Fibroblast of upper back skin (primary cell): ENCODE data around the gene RABGEF1.
"Not testable (repeated sequence)": the region's sequence is repeated elsewhere in the genome, so short reads cannot be mapped to it uniquely, and the experiment has no call there.

Source experiments
- DNase-seq: peaks from one replicate; pipeline ENCODE4 v3.0.0-alpha.2; 2013

The RABGEF1 gene

DNA sequence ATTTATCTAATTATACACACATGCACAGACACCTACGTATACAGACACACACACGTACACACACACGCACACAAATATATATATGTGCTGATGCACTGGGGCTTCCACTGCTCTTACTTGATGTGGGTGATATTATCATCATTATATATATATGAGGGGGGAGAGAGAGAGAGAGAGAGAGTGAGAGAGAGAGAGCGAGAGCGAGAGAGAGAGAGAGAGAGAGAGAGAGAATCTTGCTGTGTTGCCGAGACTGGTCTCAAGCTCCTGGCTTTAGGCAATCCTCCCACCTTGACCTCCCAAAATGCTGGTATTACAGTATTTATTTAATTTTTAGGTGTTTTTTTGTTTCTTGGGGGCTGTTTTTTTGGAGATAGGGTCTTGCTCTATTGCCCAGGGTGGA lies 3.6 kb upstream of the RABGEF1 start:
- no peak for DNase-seq

DNA sequence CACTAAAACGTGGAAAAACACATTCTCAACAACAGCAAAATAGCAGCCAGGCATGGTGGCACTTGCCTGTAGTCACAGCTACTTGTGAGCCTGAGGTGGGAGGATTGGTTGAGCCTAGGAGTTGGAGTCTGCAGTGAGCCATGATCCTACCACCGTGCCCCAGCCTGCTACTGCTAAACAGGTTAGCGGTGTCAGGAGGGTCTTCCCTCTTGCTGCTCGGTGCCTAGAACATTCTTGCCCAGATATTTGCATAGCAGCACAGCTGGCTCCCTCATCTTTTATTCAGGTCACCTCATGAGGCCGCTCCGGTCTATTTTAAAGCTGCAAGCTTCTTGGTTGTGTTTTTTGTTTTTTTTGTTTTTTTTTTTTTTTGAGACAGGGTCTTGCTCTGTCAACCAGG lies 2.9 kb upstream of the RABGEF1 start:
- DNase-seq, result no peak

DNA sequence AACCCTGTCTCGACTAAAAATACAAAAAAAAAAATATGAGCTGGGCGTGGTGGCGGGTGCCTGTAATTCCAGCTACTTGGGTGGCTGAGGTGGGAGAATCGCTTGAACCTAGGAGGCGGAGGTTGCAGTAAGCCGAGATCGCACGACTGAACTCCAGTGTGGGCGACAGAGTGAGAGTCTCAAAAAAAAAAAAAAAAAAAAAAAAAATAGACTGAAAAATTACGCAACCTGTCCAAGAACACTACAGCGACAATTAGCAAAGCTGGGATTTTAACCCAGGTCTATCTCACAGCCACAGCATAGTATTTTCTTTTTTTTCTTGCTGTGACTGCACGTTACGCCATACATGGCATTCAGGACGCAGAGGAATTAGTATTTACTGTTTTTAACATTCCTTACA lies 1.1 kb upstream of the RABGEF1 start:
- DNase-seq, result no peak

DNA sequence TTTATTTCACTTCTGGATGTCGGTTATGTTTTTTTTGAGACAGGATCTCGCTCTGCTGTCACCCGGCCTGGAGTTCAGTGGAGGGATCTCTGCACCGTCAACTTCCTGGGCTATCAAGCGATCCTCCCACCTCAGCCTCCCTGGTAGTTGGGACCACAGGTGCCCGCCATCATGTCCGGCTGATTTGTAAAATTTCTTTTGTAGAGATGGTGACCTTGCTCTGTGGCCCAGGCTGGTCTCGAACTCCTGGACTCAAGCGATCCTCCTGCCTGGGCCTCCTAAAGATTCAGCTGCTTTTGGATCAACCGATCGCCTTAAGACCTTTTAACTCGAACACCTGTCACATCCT lies 606 bp upstream of the RABGEF1 start:
- no peak for DNase-seq

DNA sequence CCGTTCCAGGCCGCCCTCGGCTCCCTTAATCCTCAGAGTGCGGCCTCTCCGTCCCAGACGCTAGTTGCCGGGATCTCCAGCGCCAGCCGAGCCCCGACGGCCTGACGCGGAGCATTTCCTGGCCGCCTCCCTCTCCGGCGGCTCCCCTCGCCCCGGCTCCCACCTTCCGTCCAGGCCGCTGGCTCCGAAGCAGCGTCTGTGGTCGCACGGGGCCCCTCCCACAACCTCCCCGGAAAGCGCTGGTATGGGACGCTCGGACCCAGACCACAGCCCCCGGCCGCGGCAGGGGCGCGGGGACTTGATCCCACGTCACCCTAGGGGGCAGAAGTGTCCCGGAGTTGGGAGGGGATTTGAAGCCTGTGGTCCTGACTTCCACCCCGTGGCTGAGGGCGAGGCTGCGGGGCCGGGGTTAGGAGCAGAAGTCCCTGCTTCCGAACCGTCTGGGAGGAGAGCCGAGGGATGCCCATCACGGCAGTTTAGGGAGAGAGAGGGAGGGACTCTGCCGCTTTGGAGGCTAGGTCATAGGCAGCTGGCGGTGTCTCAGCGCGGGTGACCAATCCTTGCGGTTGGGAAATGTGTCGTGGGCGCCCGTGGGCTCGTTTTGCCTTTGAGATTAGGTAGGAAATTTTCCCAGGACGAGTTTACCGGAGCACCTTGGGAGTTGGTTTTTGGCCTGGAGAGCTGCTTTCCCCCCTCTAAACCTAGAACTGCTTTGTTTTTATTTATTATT lies 612 bp downstream of the RABGEF1 start:
- DNase-seq, result peak; percentile 28

DNA sequence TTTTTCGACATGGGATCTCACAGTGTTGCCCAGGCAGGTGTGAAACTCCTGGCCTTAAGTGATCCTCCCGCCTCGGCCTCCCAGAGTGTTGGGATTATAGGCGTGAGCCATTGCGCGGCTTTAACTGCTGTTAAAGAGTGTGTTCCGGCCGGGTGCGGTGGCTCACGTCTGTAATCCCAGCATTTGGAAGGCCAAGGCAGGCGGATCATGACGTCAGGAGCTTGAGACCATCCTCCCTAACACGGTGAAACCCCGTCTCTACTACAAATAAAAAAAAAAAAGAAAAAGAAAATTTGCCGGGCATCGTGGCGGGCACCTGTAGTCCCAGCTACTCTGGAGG lies 1.1 kb downstream of the RABGEF1 start:
- peak; percentile 36 for DNase-seq

DNA sequence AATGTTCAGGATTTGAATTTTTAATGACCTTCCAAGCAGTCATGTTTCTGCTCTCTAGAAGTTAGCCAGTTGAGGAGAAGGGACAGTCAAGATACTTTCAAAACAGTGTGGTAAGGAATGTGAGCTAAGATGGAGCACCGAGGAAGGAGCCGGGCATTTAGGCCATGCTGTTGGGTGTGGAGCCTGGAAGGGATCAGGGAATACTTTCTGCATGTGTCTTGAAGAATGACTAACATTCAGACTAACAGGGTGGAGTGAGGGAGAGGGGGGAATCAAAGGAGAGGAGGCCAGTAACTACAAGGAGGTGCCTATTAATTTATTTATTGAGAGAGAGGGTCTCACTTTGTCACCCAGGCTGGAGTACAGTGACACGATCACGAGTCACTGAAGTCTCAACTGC lies 1.8 kb downstream of the RABGEF1 start:
- DNase-seq, result peak; percentile 65

DNA sequence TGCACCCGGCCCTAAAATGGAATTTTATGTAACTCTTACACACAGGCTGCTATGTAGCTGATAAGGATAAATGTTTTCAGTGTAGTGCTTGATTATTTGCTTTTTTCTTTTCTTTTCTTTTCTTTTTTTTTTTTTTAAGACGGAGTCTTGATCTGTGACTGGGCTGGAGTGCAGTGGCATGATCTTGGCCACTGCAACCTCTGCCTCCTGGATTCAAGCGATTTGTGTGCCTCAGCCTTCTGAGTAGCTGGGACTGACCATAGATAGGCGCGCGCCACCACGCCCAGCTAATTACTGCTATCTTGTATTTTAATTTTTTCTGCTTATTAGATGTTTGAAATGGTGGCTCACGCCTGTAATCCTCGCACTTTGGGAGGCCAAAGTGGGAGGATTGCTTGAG lies 3.4 kb downstream of the RABGEF1 start:
- DNase-seq, result no peak

DNA sequence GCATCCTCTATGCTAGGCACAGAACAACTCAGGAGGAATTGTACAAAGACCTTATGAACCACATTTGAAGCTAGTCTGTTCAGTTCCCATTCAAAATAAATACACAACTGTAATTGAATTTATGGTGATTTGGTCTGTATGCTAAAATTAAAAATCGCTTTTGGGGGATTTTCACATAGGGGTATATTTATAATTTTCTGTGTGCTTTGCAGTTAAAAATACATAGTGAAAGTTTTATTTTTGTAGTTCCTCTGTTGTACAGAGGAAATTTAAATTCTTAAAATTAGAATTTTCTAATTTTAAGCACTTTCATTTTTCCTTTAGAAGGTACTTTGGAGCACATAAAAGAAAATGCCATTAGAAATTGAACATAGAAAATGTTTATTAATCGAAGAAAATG lies 6.9 kb downstream of the RABGEF1 start:
- no peak for DNase-seq

DNA sequence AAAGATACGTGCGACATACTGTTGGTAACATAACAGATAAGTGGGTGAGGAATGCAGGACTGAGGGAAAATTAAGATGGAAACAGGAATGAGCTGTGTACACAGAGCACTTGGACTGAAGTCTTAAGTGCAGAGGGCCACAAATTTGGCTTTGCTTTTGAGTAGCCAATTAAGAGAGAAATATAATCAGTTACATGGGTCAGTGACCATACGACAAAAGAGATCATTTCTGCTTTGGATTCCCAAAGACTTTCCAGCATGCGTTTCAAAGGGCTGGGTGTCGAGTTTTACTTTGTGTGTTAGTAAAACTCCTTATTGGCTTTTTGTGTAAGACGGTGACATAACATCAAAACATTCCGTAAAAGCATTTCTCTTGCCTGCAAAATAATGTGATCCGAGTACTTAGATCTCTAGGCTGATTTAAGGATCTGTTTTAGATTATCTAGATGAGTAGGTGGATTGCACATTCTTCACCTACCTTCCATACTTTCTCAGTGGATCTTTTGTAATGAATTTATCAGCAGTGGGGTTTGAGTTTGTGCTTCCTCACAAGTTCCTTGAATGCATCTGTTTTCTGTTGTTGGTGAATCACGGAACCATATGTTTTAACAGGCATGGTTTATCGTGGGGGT lies 7.5 kb downstream of the RABGEF1 start:
- DNase-seq, result peak; percentile 70

DNA sequence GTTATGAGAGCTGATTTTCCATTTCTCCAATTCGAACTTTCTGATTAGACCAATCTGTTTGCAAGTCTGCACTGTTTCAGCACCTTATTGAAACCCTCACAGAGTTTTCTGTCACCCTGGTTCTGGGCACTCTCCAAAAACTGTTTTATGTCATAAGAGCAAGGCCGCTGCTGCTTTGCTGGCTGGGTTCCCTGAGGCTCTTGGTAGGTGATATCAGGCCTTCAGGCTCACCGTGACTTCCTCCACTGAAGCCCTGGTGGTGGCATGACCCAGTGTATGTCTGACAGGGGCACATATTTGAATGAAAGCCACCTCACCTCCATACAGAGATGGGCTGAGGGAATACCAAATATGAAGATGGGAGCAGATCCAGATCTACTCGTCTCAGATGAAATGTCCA lies 8.3 kb downstream of the RABGEF1 start:
- DNase-seq, result no peak

DNA sequence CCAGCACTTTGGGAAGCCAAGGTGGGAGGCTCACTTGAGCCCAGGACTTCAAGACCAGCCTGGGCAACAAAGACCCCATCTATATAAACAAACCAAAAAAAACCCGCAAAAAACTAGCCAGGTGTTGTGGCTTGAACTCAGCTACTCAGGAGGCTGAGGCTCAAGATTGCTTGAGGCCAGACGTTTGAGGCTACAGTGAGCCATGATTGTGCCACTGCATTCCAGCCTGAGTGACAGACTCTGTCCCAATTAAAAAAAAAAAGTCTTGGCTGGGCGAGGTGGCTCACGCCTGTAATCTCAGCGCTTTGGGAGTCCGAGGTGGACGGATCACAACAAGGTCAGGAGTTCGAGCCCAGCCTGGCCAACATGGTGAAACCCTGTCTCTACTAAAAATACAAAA lies 11.4 kb downstream of the RABGEF1 start:
- no peak for DNase-seq

DNA sequence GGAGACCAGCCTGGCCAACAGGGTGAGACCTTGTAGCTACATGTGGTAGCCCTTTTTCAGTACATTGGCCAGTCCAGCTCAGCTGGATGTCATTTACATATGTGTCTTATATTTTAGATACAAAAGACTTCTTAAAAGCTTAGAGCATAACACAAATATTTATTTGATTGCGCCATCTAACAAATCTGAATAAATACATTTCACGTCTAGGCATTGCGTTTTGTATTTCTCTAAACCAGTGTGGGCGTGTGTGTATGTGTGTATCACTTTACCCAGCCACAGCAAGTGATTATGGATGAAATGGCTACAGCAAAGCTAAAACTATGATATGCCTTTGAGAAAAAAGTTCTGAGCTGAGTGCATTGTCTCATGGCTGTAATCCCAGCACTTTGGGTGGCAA lies 14.0 kb downstream of the RABGEF1 start:
- DNase-seq, result no peak

DNA sequence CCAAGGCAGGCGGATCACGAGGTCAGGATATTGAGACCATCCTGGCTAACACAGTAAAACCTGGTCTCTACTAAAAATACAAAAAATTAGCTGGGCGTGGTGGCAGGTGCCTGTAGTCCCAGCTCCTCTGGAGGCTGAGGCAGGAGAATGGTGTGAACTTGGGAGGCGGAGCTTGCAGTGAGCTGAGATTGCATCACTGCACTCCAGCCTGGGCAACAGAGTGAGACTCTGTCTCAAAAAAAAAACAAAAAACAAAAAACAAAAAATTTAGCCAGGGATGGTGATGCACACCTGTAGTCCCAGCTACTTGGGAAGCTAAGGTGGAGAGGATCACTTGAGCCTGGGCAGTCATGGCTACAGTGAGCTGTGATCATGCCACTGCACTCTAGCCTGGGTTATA lies 14.5 kb downstream of the RABGEF1 start:
- not testable (repeated sequence) for DNase-seq

DNA sequence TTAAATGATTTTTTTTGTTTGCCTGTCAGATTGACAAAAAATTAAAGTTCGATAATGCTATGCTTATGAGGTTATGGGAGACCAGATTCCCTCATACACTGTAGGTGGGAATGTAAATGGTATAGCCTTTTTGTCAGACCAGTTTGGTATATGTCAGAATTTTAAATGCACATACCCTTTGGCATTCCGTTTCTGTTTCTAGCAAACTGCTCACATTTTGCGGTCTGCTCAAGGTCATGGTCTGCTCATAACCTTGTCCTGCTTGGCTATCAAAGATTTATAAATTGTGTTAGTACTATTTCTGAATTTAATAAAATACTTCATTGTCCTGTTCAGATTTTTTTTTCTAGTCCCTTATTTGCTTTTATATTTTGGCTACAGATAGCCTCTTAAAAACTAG lies 15.7 kb downstream of the RABGEF1 start:
- not testable (repeated sequence) for DNase-seq

DNA sequence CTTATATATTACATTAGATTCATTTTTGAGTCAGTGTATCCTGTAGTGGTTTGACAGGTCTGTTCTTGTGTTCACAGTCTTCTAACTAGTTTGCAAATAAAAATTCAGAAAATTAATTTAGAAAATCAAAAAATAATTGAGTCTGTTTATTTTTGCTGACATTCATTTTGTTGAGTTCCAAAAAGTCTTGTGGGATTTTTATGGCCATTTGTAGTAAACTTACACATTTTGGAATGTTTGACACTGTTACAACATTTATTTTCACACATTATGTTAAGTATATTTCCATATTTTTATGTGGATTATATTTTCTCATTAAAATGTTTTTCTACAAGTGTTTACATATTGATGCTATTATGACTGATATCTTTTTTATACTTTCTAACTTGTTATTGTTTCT lies 16.4 kb downstream of the RABGEF1 start:
- DNase-seq, result no peak

DNA sequence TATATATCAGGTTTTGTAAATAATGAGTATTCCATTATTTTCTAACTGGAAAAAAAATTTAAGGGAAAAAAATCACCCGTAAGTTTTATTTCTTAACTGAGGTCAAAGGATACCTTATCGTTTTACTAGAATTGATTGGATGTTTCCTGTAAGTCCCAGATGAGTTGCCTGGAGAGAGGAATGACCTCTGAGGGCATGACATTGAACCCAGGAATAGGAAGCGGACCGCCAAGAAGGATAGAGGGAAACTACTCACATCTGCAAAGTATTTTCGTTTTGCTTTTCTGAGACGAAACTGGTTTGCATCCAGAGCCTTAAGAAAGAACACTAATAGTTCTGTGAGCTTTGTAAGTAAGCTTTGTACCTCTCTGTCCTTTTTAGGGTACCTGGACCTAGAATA lies 17.4 kb downstream of the RABGEF1 start:
- DNase-seq, result no peak

DNA sequence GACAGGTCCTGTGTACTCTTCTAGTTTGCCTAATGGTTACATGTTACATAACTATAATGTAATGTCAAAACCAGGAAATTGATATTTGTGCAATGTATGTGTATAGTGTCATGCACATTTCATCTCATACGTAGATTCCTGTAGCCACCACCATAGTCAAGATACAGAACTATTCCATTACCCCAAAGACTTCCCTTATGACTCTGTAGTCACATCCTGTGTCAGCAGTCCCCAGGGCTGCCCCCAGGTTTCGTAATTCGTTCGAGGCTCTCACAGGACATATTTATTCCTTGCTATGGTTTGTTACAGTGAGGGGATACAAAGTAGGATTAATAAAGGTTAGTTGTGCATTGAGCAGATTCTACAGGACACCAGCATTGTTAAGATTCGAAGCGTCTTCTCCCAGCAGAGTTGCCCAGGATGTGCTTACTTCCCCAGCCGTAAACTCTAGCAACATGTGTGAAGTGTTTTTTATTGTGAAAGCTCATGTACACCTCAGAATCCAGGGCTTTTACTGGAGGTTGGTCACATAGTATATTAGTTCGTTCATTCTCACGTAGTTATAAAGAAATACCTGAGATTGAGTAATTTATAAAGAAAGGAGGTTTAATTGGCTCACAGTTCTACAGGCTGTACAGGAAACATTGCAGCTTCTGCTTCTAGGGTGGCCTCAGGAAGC lies 18.6 kb downstream of the RABGEF1 start:
- DNase-seq, result no peak

DNA sequence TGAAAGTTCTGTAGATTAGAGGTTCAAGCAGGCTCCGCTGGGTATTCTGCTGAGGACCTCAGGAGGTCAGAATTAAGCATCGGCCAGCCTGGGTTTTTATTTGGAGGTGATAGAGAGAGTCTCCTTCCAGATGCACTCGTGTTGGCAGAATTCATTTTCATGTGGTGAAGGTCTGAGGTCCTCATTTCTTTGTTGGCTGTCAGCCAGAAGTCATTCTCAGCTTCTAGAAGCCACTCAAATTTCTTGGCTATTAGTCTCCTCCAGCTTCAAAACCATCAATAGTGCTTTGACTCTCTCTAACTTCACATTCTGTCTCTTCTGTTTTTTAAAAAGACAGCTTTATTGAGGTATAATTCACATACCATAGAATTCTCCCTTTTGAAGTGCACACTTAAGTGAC lies 22.6 kb downstream of the RABGEF1 start:
- not testable (repeated sequence) for DNase-seq

DNA sequence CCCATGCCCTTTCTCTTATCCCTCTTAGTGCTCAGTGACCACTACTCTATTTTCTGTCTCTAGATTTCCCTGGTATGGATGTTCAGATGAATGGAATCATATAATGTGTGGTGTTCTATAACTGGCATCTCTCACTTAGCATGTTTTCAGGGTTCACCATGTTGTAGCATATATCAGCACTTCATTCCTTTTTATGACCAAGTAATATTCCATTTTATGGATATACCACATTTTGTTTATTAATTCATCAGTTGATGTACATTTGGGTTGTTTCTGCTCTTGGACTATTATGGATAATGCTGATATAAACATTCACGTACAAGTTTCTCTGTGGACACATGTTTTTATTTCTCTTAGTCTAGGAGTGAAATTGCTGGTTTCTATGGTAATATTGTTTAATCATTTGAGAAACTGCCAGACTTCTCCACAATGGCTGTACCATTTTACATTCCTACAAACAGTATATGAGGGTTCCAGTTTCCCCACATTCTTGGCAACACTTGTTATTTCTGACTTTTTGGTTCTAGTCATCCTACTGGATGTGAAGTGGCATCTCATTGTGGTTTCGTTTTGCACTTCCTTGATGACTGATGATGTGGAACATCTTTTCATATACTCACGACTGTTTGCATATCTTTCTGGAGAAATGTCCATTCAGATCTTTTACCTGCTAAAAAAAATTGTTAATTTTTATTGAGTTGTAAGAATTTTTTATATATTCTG lies 23.3 kb downstream of the RABGEF1 start:
- DNase-seq, result peak; percentile 65

DNA sequence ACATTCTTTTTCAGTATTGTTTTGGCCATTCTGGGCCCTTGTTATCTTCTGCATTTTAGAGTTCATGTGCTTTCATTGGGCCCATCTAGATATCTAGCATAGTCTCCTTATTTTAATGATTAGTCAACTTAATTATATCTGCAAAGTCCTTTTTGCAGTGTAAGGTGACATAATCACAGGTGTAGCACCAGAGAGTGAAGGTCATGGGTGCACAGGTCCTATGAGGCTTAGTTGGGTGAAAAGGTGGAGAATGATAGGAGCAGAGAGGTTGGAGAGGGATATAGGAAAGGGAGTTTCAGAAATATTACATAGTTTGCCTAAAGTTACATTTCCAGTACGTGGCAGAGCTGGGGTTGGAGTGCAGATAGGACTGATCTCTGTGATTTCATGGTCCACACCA lies 24.4 kb downstream of the RABGEF1 start:
- DNase-seq, result not testable (repeated sequence)

DNA sequence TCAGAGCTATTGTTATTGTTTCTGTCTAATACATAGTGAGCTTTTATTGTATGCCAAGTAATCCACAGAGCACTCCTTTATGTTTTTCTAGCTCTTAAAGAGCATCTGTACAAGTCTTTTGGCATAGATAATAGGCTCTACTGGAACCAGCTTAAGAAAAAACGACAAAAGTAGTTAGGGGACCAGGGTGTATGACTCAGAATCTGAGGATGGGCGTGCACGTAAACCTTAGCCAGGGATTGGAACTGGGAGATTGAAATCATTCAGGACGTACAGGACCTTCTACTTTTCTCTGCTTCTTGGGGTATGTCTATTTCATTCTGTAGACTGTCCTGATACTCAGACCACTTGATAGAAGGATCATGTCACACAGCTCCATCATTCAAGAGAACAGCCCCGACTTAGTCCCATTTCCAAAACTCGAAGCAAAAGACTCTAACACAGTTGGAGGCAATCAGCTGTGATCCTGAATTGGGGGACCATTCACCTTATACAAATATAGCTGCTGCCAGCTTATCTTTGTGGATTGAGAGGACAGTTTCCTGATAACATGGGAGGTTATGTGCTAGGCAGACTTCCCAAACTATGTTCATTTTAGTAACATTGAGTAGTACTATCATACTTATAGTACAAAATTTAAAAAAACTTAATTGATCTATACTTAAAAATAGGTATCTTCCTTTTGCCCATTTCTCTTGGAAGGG lies 24.9 kb downstream of the RABGEF1 start:
- DNase-seq, result not testable (repeated sequence)

DNA sequence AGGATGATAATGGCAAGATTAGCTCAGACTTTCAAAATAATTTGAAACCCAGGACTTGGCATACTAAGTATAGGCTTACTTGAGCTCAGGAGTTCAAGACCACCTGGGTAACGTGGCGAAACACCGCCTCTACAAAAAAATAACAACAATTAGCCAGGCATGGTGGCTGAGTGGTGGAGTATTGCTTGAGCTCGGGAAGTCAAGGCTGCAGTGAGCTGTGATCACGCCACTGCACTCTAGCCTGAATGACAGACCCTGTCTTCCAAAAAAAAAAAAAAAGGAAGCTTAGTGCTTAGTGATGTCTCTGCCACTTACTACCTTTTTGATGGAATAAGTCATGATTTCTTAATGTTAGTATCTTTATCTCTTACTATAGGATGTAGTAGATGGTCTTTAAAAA lies 25.5 kb downstream of the RABGEF1 start:
- DNase-seq, result no peak
